WTC11 (cell line): Measurements from ENCODE around the gene IL12B. TPM values are rescaled to one million over a fixed set of nuclear protein-coding genes. Genes with fewer than 3 reads are reported as not detected.
A peak's percentile ranks its signal among the peaks of the same experiment; 100 is the strongest.

Experiments
- ATAC-seq: fragments of 200-7000 bp; cut with Tn5 transposase; 2 replicates; pipeline ENCODE4 v1.10.0; 2021; ENCODE audit warnings: mild to moderate bottlenecking, moderate library complexity
- CTCF ChIA-PET: fragments of 300-600 bp; sonication (Branson Sonifier 250); formaldehyde crosslinking; loops from one replicate; lab custom pipeline; 2021; ENCODE audit warnings: antibody characterized with exemption; lab: Charles Lee
- POLR2A ChIA-PET: fragments of 350-600 bp; sonication (Branson Sonifier 250); formaldehyde crosslinking; loops from one replicate; lab custom pipeline; 2021; ENCODE audit warnings: antibody characterized with exemption; lab: Charles Lee
- DNase-seq: peaks from one replicate; pipeline ENCODE4 v3.0.0; 2021; ENCODE audit warnings: low spot score
- H3K27ac Mint-ChIP-seq: 2 replicates; pipeline ENCODE4 v1.8.0; 2021; ENCODE audit warnings: mixed read lengths
- H3K27me3 Mint-ChIP-seq: 2 replicates; pipeline ENCODE4 v1.8.0; 2021; ENCODE audit warnings: low read depth, mild to moderate bottlenecking, moderate library complexity, mixed read lengths
- H3K36me3 Mint-ChIP-seq: 2 replicates; pipeline ENCODE4 v1.8.0; 2021; ENCODE audit warnings: mixed read lengths
- H3K4me1 Mint-ChIP-seq: 2 replicates; pipeline ENCODE4 v1.8.0; 2022; ENCODE audit warnings: mixed read lengths
- H3K4me3 Mint-ChIP-seq: 2 replicates; pipeline ENCODE4 v1.8.0; 2021; ENCODE audit warnings: mild to moderate bottlenecking, moderate library complexity, mixed read lengths
- H3K9me3 Mint-ChIP-seq: 2 replicates; pipeline ENCODE4 v1.8.0; 2021; ENCODE audit warnings: mixed read lengths
- CBFB ChIP-seq: sonication (generic); formaldehyde crosslinking; IDR thresholded peaks from 2 replicates; pipeline ENCODE4 v1.8.1; 2022; ENCODE audit warnings: mild to moderate bottlenecking, low read depth, missing genetic modification reagents
- EMX1 ChIP-seq: fragments of 250-450 bp; sonication (Bioruptor Pico); IDR thresholded peaks from 2 replicates; pipeline ENCODE4 v1.8.0; 2021; ENCODE audit warnings: mild to moderate bottlenecking
- FOXJ3 ChIP-seq: sonication (generic); formaldehyde crosslinking; IDR thresholded peaks from 2 replicates; pipeline ENCODE4 v1.9.0; 2021; ENCODE audit warnings: missing genetic modification reagents, mild to moderate bottlenecking, borderline replicate concordance
- HMGXB4 ChIP-seq: sonication (generic); formaldehyde crosslinking; IDR thresholded peaks from 2 replicates; pipeline ENCODE4 v1.8.1; 2023; ENCODE audit warnings: mild to moderate bottlenecking, moderate library complexity, missing genetic modification reagents
- JAZF1 ChIP-seq: fragments of 250-450 bp; sonication (Bioruptor Pico); IDR thresholded peaks from 2 replicates; pipeline ENCODE4 v1.9.0; 2021; ENCODE audit warnings: moderate library complexity, mild to moderate bottlenecking, inconsistent platforms
- MLX ChIP-seq: sonication (generic); formaldehyde crosslinking; IDR thresholded peaks from 2 replicates; pipeline ENCODE4 v1.8.1; 2023; ENCODE audit warnings: mild to moderate bottlenecking, missing genetic modification reagents, moderate library complexity
- NFE2L1 ChIP-seq: sonication (generic); formaldehyde crosslinking; IDR thresholded peaks from 2 replicates; pipeline ENCODE4 v1.8.1; 2023; ENCODE audit warnings: missing genetic modification reagents
- OVOL2 ChIP-seq: fragments of 250-450 bp; sonication (Bioruptor Pico); IDR thresholded peaks from 2 replicates; pipeline ENCODE4 v1.9.0; 2021; ENCODE audit warnings: mild to moderate bottlenecking, borderline replicate concordance
- TCF7 ChIP-seq: sonication (generic); formaldehyde crosslinking; IDR thresholded peaks from 2 replicates; pipeline ENCODE4 v1.8.0; 2022; ENCODE audit warnings: mild to moderate bottlenecking, low read depth, missing genetic modification reagents, moderate library complexity
- TP53 ChIP-seq: sonication (generic); formaldehyde crosslinking; IDR thresholded peaks from 2 replicates; pipeline ENCODE4 v1.8.1; 2023; ENCODE audit warnings: mild to moderate bottlenecking, missing genetic modification reagents
- USF2 ChIP-seq: sonication (generic); formaldehyde crosslinking; IDR thresholded peaks from 2 replicates; pipeline ENCODE4 v1.8.1; 2023; ENCODE audit warnings: mild to moderate bottlenecking, missing genetic modification reagents, moderate library complexity
- total RNA-seq: library from RNA; stranded (reverse); gene quantifications from 3 replicates; pipeline ENCODE4 v1.2.3, GENCODE V29; 2021
- TF ChIP-seq, protein P1 (sequence below): fragments of 250-450 bp; sonication (Bioruptor Pico); IDR thresholded peaks from 2 replicates; pipeline ENCODE4 v1.9.0; 2021; ENCODE audit warnings: mild to moderate bottlenecking
- TF ChIP-seq, protein P2 (sequence below): sonication (generic); formaldehyde crosslinking; conservative IDR thresholded peaks from 2 replicates; pipeline ENCODE4 v1.8.1; 2023; ENCODE audit warnings: mild to moderate bottlenecking, low read depth, missing genetic modification reagents, moderate library complexity
- TF ChIP-seq, protein P3 (sequence below): sonication (generic); formaldehyde crosslinking; IDR thresholded peaks from 2 replicates; pipeline ENCODE4 v1.8.1; 2022; ENCODE audit warnings: low read depth, mild to moderate bottlenecking, moderate library complexity, missing genetic modification reagents, borderline replicate concordance
- TF ChIP-seq, protein P4 (sequence below): fragments of 250-450 bp; sonication (Bioruptor Pico); IDR thresholded peaks from 2 replicates; pipeline ENCODE4 v2.1.2; 2022; ENCODE audit warnings: mild to moderate bottlenecking, moderate library complexity
- TF ChIP-seq, protein P5 (sequence below): fragments of 200-600 bp; IDR thresholded peaks from 2 replicates; pipeline ENCODE4 v1.8.0; 2022; ENCODE audit warnings: antibody characterized with exemption
- TF ChIP-seq, protein P6 (sequence below): sonication (generic); formaldehyde crosslinking; IDR thresholded peaks from 2 replicates; pipeline ENCODE4 v1.8.0; 2022; ENCODE audit warnings: mild to moderate bottlenecking, missing genetic modification reagents

Gene IL12B
- total RNA-seq, 1 experiment from 2014 or later: not detected

- ChIA-PET POLR2A (no interaction called here), CTCF (interaction anchor here (0.7 kb wide), 1 partner anchor 642 kb away, joined by 3 read pairs; no protein-coding TSS in a partner anchor)
- Mint-ChIP-seq H3K9me3 (peaks cover 27% of the 10 kb centered on the region), H3K36me3 (no peaks in the 10 kb centered on the region), H3K4me3 (no peak overlapping the region), H3K4me1 (peaks cover 6% of the 10 kb centered on the region; the same call in 1 of the 2 replicates), H3K27ac (no peak overlapping the region), H3K27me3 (peaks cover 3% of the 10 kb centered on the region; the same call in 1 of the 2 replicates)
- ATAC-seq (peak; percentile 26; the same call in 1 of the 2 replicates), DNase-seq (no peak)
- TF ChIP-seq USF2 (CRISPR knock-in tag): no peak
These were observed 15.6 kb upstream of the IL12B start for GRCh38 chr5:159345861-159346260.

GRCh38 chr5:159345336-159345735, 15.0 kb upstream of the IL12B start:
- CTCF ChIA-PET: no interaction called here
- Mint-ChIP-seq H3K4me3 (no peak overlapping the region), H3K4me1 (peaks cover 6% of the 10 kb centered on the region; the same call in 1 of the 2 replicates), H3K27ac (no peak overlapping the region), H3K36me3 (no peaks in the 10 kb centered on the region), H3K27me3 (peaks cover 3% of the 10 kb centered on the region; the same call in 1 of the 2 replicates), H3K9me3 (peaks cover 27% of the 10 kb centered on the region)
- DNase-seq (no peak), ATAC-seq (no peak)
- POLR2A ChIA-PET: no interaction called here
- TF ChIP-seq, protein P1, sequence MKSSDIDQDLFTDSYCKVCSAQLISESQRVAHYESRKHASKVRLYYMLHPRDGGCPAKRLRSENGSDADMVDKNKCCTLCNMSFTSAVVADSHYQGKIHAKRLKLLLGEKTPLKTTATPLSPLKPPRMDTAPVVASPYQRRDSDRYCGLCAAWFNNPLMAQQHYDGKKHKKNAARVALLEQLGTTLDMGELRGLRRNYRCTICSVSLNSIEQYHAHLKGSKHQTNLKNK (CRISPR knock-in tag): no peak
- TF ChIP-seq, protein P2, sequence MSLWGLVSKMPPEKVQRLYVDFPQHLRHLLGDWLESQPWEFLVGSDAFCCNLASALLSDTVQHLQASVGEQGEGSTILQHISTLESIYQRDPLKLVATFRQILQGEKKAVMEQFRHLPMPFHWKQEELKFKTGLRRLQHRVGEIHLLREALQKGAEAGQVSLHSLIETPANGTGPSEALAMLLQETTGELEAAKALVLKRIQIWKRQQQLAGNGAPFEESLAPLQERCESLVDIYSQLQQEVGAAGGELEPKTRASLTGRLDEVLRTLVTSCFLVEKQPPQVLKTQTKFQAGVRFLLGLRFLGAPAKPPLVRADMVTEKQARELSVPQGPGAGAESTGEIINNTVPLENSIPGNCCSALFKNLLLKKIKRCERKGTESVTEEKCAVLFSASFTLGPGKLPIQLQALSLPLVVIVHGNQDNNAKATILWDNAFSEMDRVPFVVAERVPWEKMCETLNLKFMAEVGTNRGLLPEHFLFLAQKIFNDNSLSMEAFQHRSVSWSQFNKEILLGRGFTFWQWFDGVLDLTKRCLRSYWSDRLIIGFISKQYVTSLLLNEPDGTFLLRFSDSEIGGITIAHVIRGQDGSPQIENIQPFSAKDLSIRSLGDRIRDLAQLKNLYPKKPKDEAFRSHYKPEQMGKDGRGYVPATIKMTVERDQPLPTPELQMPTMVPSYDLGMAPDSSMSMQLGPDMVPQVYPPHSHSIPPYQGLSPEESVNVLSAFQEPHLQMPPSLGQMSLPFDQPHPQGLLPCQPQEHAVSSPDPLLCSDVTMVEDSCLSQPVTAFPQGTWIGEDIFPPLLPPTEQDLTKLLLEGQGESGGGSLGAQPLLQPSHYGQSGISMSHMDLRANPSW (CRISPR knock-in tag): no peak
- TF ChIP-seq JAZF1 (CRISPR knock-in tag) (no peak), MLX (CRISPR knock-in tag) (no peak), OVOL2 (CRISPR knock-in tag) (no peak), EMX1 (no peak)

GRCh38 chr5:159343295-159344094, 13.2 kb upstream of the IL12B start:
- no peaks in the 10 kb centered on the region for H3K36me3 Mint-ChIP-seq
- no peak overlapping the region for H3K27ac Mint-ChIP-seq
- ATAC-seq (no peak), DNase-seq (no peak)
- ChIA-PET CTCF (no interaction called here), POLR2A (no interaction called here)
- peaks cover 6% of the 10 kb centered on the region; the same call in 1 of the 2 replicates for H3K4me1 Mint-ChIP-seq
- no peak overlapping the region for H3K4me3 Mint-ChIP-seq
- H3K27me3 Mint-ChIP-seq: peaks cover 3% of the 10 kb centered on the region; the same call in 1 of the 2 replicates
- peaks cover 22% of the 10 kb centered on the region for H3K9me3 Mint-ChIP-seq
- TF ChIP-seq FOXJ3 (CRISPR knock-in tag): no peak
- TF ChIP-seq TCF7 (CRISPR knock-in tag): no peak
- TF ChIP-seq HMGXB4 (CRISPR knock-in tag): no peak
- no peak for TF ChIP-seq NFE2L1 (CRISPR knock-in tag)
- TF ChIP-seq, protein P3, sequence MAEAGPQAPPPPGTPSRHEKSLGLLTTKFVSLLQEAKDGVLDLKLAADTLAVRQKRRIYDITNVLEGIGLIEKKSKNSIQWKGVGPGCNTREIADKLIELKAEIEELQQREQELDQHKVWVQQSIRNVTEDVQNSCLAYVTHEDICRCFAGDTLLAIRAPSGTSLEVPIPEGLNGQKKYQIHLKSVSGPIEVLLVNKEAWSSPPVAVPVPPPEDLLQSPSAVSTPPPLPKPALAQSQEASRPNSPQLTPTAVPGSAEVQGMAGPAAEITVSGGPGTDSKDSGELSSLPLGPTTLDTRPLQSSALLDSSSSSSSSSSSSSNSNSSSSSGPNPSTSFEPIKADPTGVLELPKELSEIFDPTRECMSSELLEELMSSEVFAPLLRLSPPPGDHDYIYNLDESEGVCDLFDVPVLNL (CRISPR knock-in tag): no peak
- no peak for TF ChIP-seq CBFB (CRISPR knock-in tag)
- TF ChIP-seq, protein P4, sequence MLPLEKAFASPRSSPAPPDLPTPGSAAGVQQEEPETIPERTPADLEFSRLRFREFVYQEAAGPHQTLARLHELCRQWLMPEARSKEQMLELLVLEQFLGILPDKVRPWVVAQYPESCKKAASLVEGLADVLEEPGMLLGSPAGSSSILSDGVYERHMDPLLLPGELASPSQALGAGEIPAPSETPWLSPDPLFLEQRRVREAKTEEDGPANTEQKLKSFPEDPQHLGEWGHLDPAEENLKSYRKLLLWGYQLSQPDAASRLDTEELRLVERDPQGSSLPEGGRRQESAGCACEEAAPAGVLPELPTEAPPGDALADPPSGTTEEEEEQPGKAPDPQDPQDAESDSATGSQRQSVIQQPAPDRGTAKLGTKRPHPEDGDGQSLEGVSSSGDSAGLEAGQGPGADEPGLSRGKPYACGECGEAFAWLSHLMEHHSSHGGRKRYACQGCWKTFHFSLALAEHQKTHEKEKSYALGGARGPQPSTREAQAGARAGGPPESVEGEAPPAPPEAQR (CRISPR knock-in tag): no peak
- no peak for TF ChIP-seq TP53 (CRISPR knock-in tag)
- TF ChIP-seq, protein P5, sequence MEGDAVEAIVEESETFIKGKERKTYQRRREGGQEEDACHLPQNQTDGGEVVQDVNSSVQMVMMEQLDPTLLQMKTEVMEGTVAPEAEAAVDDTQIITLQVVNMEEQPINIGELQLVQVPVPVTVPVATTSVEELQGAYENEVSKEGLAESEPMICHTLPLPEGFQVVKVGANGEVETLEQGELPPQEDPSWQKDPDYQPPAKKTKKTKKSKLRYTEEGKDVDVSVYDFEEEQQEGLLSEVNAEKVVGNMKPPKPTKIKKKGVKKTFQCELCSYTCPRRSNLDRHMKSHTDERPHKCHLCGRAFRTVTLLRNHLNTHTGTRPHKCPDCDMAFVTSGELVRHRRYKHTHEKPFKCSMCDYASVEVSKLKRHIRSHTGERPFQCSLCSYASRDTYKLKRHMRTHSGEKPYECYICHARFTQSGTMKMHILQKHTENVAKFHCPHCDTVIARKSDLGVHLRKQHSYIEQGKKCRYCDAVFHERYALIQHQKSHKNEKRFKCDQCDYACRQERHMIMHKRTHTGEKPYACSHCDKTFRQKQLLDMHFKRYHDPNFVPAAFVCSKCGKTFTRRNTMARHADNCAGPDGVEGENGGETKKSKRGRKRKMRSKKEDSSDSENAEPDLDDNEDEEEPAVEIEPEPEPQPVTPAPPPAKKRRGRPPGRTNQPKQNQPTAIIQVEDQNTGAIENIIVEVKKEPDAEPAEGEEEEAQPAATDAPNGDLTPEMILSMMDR: no peak
- TF ChIP-seq, protein P6, sequence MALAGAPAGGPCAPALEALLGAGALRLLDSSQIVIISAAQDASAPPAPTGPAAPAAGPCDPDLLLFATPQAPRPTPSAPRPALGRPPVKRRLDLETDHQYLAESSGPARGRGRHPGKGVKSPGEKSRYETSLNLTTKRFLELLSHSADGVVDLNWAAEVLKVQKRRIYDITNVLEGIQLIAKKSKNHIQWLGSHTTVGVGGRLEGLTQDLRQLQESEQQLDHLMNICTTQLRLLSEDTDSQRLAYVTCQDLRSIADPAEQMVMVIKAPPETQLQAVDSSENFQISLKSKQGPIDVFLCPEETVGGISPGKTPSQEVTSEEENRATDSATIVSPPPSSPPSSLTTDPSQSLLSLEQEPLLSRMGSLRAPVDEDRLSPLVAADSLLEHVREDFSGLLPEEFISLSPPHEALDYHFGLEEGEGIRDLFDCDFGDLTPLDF (CRISPR knock-in tag): no peak
